Fibroblast of lung (primary cell): ENCODE data around the gene SPEM1. TPM values are rescaled to one million over a fixed set of nuclear protein-coding genes. Genes with fewer than 3 reads are reported as not detected.

ENCODE experiments used
- DNase-seq, 2 donors: peaks; one replicate each; pipeline versions ENCODE4 v3.0.0 to v3.0.0-alpha.2; 2010; ENCODE audit warnings: low read depth in 2 of 2
- H2AFZ ChIP-seq: 2 replicates; pipeline ENCODE4 v1.5.1; 2012; ENCODE audit warnings: low read length, control low read depth, inconsistent platforms
- H3K27ac ChIP-seq: 2 replicates; pipeline ENCODE4 v1.5.1; 2011; ENCODE audit warnings: low read length, control low read depth; ENCODE audit not compliant: insufficient read depth
- H3K27me3 ChIP-seq: 2 replicates; pipeline ENCODE4 v1.5.1; 2011; ENCODE audit warnings: mild to moderate bottlenecking, low read length; ENCODE audit not compliant: control insufficient read depth, insufficient read depth
- H3K36me3 ChIP-seq: 2 replicates; pipeline ENCODE4 v1.5.1; 2011; ENCODE audit warnings: low read length; ENCODE audit not compliant: control insufficient read depth, insufficient read depth
- H3K4me1 ChIP-seq: 2 replicates; pipeline ENCODE4 v1.5.1; 2011; ENCODE audit warnings: low read length; ENCODE audit not compliant: control insufficient read depth, insufficient read depth; ENCODE audit errors: extremely low read depth
- H3K4me2 ChIP-seq: 2 replicates; pipeline ENCODE4 v1.5.1; 2011; ENCODE audit warnings: low read length, control low read depth; ENCODE audit not compliant: insufficient read depth; ENCODE audit errors: extremely low read depth
- H3K4me3 ChIP-seq, 4 experiments: fragments of 200-600 bp in 1 of 4; sonication (generic) in 1 of 4; replicated peaks in 1 of 4; 2 replicates each; pipeline ENCODE4 v1.5.1; 2011 to 2016; ENCODE audit warnings: low read length in 4 of 4, low read depth in 3 of 4, mild to moderate bottlenecking in 3 of 4, control low read depth in 2 of 4, inconsistent platforms in 1 of 4, mixed read lengths in 1 of 4; ENCODE audit not compliant: insufficient read depth in 1 of 4; ENCODE audit errors: control extremely low read depth in 1 of 4
- H3K79me2 ChIP-seq: 2 replicates; pipeline ENCODE4 v1.5.1; 2012; ENCODE audit warnings: mild to moderate bottlenecking, low read length, inconsistent platforms; ENCODE audit not compliant: control insufficient read depth, insufficient read depth
- H3K9ac ChIP-seq: 2 replicates; pipeline ENCODE4 v1.5.1; 2011; ENCODE audit warnings: mild to moderate bottlenecking, low read length, control low read depth; ENCODE audit not compliant: insufficient read depth
- H3K9me3 ChIP-seq: 2 replicates; pipeline ENCODE4 v1.5.1; 2012; ENCODE audit warnings: low read depth, low read length; ENCODE audit not compliant: control insufficient read depth, insufficient read depth
- H4K20me1 ChIP-seq: 2 replicates; pipeline ENCODE4 v1.5.1; 2011; ENCODE audit warnings: low read length; ENCODE audit not compliant: control insufficient read depth, insufficient read depth; ENCODE audit errors: extremely low read depth
- CTCF ChIP-seq, 2 donors: IDR thresholded peaks in 1 of 2; conservative IDR thresholded peaks in 1 of 2; 1 replicate in 1 of 2; 2 replicates in 1 of 2; pipeline ENCODE4 v1.5.1; 2011 to 2012; ENCODE audit warnings: low read length in 2 of 2, control low read depth in 1 of 2, inconsistent platforms in 1 of 2, low read depth in 1 of 2, mild to moderate bottlenecking in 1 of 2
- EZH2 ChIP-seq: IDR thresholded peaks from 2 replicates; pipeline ENCODE4 v1.5.1; 2012; ENCODE audit warnings: low read length, control low read depth, mild to moderate bottlenecking; ENCODE audit errors: missing control alignments
- polyA plus RNA-seq, 2 donors: library from polyadenylated mRNA; depleted of rRNA in 1 of 2; stranded (reverse) in 1 of 2; unstranded in 1 of 2; fragments of >200 nt; gene quantifications; 2 replicates each; pipeline ENCODE4 v1.2.1, GENCODE V29; 2011 to 2012; ENCODE audit warnings: missing spikeins in 1 of 2
- total RNA-seq: library from RNA; depleted of rRNA; stranded (reverse); fragments of >200 nt; gene quantifications from 2 replicates; pipeline ENCODE4 v1.2.1, GENCODE V29; 2014

SPEM1 gene
- total and polyA plus RNA-seq, 2 donors (not counting 1 experiment from before 2014, with no cell fraction given): not detected

GRCh38 chr17:7445619-7445968, 25.5 kb downstream of the SPEM1 start:
- Histone ChIP-seq H3K9ac (no peak overlapping the region), H2AFZ (peak overlapping the region; percentile 20), H3K4me3 (peak overlapping the region in 1 of 4 experiments; percentile 49), H3K4me2 (peak overlapping the region; percentile 59), H3K36me3 (no peaks in the 10 kb centered on the region), H3K27ac (no peak overlapping the region), H3K4me1 (peaks cover 7% of the 10 kb centered on the region), H3K79me2 (no peaks in the 10 kb centered on the region), H3K9me3 (no peaks in the 10 kb centered on the region), H4K20me1 (no peaks in the 10 kb centered on the region), H3K27me3 (peaks cover 22% of the 10 kb centered on the region)
- no peak for DNase-seq
- TF ChIP-seq EZH2 (no peak), CTCF (conservative IDR thresholded peaks at IDR 0.05 in 1 of 2, IDR thresholded peaks at IDR 0.05 in 1 of 2; ENCODE audit: low read depth in 1 of 2, low read length in 2 of 2) (no peak)

GRCh38 chr17:7448461-7448860, 28.3 kb downstream of the SPEM1 start:
- H3K36me3 ChIP-seq: no peaks in the 10 kb centered on the region
- no peak overlapping the region for H2AFZ ChIP-seq
- peaks cover 16% of the 10 kb centered on the region for H3K27me3 ChIP-seq
- no peak overlapping the region for H3K4me2 ChIP-seq
- peaks cover 6% of the 10 kb centered on the region for H3K4me1 ChIP-seq
- H3K79me2 ChIP-seq: no peaks in the 10 kb centered on the region
- no peaks in the 10 kb centered on the region for H3K9me3 ChIP-seq
- no peak for DNase-seq
- no peak overlapping the region for H3K9ac ChIP-seq
- no peak overlapping the region for H3K4me3 ChIP-seq
- TF ChIP-seq EZH2: no peak
- no peak for TF ChIP-seq CTCF (conservative IDR thresholded peaks at IDR 0.05 in 1 of 2, IDR thresholded peaks at IDR 0.05 in 1 of 2; ENCODE audit: low read depth in 1 of 2, low read length in 2 of 2)
- no peaks in the 10 kb centered on the region for H4K20me1 ChIP-seq
- no peak overlapping the region for H3K27ac ChIP-seq

GRCh38 chr17:7459961-7460545, 39.9 kb downstream of the SPEM1 start:
- Histone ChIP-seq H3K4me2 (no peak overlapping the region), H3K9me3 (no peaks in the 10 kb centered on the region), H3K4me3 (no peak overlapping the region), H3K79me2 (no peaks in the 10 kb centered on the region), H2AFZ (no peak overlapping the region), H3K27me3 (no peaks in the 10 kb centered on the region), H4K20me1 (no peaks in the 10 kb centered on the region), H3K36me3 (peaks cover 18% of the 10 kb centered on the region), H3K9ac (no peak overlapping the region), H3K27ac (no peak overlapping the region), H3K4me1 (no peaks in the 10 kb centered on the region)
- TF ChIP-seq CTCF (conservative IDR thresholded peaks at IDR 0.05 in 1 of 2, IDR thresholded peaks at IDR 0.05 in 1 of 2; ENCODE audit: low read depth in 1 of 2, low read length in 2 of 2) (no peak), EZH2 (no peak)
- DNase-seq: peak in 1 of 2 donors; percentile 37
